Activated gamma-delta T cell treated with anti-CD3 and anti-CD28 coated beads, Interleukin-2, amount 50 U/mL, for 16 hours (primary cell): ENCODE results near the gene MMP15.
"Not testable (repeated sequence)": the region's sequence is repeated elsewhere in the genome, so short reads cannot be mapped to it uniquely, and the experiment has no call there.

ENCODE experiments used
- DNase-seq: peaks from one replicate; pipeline ENCODE4 v3.0.0-alpha.2; 2020; ENCODE audit warnings: low read depth

The MMP15 gene

GRCh38 chr16:58049232-58050185 lies 24.0 kb downstream of the MMP15 start:
- no peak for DNase-seq

- no peak for DNase-seq
These were observed 25.7 kb downstream of the MMP15 start for GRCh38 chr16:58051296-58051695.

DNA sequence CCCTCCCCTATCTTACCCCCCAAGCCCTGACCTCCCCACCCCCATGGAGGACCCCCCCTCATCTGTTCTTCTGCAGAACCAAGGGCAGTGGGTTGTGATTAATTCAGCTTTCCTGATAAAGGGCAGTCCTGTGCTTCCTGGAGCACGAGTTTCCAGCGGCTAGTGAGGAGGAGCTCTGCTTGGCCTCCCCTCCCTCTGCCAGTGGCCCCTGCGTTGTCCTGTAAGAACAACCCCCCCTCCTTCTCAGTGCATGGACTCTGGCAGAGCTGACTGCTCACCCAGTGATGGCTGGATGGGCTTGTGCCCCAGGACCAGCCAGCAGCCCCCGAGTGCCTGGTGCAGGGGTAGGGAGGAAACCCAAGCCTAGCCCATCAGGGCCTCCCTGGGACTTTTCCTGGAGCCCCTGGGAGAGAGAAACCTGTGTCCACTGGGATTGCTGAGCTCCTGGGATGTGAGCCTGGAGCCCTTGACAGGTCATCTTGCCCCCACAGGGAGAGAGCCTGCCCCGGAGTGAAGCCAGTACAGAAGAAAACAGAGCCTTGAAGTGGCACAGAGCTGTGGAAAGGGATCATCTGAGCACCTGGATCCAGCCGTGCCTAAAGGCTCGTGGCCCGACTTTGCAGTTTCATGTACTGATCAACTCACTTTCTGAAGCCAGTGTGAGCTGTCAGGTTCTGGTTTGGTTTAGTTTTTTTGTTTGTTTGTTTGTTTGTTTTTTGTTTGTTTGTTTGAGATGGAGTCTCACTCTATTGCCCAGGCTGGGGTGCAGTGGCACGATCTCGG lies 26.5 kb downstream of the MMP15 start:
- DNase-seq = no peak

DNA sequence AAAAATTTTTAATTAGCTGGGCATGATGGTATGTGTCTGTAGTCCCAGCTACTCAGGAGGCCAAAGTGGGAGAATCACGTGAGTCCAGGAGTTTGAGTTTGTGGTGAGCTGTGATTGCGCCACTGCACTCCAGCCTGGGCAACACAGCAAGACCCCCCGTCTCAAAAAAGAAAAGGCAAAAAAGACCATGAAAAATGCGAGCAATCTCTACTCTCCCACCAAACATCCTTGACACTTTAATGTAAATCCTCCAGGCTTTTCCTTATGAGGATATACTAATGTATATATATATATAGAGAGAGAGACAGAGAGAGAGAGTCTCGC lies 28.1 kb downstream of the MMP15 start:
- DNase-seq = no peak

DNA sequence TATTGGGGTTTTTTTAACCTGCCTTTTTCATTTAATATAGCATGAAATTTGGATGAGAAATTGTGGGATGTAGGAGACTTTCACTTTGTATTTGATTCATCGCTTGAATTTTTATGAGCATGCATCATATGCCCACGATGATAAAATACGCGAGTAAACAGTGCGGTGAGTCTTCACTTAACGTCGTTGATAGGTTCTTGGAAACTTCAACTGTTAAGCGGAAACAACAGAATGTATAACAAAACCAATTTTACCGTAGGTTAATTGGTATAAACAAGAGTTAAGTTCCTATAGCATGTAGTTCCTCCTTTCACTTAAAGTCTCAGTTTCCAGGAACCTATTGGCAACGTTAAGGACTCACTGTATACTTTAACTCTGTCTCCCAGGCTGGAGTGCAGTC lies 28.7 kb downstream of the MMP15 start:
- no peak for DNase-seq

DNA sequence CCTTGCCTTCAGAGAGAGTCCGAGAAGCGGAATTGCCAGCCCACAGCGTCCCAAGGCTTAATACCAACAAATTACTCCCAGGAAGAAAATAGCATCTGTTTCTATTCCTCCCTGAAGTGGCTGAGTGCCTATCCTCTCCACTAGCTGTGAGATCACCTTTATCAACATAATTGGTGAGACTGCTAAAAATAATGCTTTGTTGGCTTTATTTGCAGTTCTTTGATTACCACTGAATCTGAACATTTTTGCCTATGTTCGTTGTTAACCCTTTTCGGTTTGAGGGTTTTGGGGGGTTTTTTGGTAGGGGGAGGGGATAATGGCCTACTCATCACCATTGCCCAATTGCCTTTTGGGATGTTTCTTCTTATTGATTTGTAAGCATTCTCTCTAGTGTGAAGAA lies 31.0 kb downstream of the MMP15 start:
- no peak for DNase-seq

DNA sequence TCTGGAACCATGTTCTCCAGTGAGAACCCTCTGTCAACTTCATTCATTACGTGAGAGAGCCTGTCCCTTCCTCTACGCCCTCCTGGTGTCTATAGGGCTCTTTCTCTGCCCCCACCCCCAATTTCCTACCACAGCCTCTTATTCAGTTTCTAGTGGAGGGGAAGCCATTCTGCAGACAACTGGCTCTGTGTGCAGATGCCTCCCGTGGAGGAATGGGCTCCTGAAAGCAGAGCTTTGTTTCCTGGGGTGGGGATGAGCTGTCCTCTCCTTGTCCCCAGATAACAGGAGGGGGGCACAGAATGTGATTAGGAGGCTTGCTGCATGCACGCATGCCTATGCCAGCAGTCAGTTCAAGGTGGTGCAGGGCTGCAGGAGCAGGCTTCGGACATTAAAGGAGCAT lies 31.6 kb downstream of the MMP15 start:
- no peak for DNase-seq

DNA sequence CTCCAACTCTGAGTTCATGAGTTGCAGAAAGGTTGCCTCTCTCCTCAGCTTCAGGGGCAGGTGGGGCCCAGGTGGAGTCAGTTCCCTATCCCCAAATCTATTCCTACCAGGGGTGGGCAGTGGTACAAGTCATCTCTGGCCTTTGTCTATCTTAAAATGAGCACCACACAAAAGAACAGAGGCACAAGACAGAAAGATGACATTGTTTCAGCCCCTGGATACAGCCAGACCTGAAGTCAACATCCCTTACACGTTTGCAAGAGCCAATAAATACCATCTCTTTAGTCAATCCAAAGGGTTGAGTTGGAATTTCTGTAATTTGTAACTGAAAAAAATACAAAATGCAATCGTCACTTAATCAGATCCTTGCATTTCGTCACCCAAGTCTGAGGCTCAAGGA lies 32.2 kb downstream of the MMP15 start:
- no peak for DNase-seq

DNA sequence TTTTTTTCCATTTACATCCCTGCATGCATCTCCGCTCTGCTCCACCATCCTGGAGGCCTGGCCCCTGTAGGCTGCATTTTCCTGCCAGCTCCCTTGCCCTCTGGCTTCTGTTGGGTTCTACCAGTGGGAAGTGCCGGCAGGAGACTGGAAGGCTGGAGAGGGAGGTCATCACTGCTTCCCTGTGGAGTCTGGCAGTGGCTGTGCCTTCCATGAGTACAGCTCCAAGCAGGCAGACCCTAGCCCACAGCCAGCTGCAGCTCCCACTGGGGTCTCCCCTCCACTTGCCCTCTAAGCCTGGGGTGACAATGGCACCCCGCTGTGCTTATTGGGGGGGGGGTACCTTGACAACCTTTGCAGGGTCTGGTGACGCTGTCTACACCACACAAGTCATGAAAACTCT lies 37.3 kb downstream of the MMP15 start:
- no peak for DNase-seq

- no peak for DNase-seq
These were observed 38.0 kb downstream of the MMP15 start for GRCh38 chr16:58063377-58064076.

GRCh38 chr16:58070585-58070984 lies 45.0 kb downstream of the MMP15 start:
- no peak for DNase-seq

DNA sequence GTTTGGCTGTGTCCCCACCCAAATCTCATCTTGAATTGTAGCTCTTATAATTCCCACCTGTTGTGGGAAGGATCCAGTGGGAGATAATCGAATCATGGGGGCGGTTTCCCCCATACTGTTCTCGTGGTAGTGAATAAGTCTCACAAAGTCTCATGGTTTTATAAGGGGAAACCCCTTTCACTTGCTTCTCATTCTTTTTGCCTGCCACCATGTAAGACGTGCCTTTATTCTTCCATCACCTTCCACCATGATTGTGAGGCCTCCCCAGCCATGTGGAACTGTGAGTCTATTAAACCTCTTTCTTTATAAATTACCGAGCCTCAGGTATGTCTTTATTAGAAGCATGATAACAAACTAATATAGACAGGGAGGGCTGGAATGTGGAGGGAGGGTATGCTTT lies 46.6 kb downstream of the MMP15 start:
- not testable (repeated sequence) for DNase-seq

DNA sequence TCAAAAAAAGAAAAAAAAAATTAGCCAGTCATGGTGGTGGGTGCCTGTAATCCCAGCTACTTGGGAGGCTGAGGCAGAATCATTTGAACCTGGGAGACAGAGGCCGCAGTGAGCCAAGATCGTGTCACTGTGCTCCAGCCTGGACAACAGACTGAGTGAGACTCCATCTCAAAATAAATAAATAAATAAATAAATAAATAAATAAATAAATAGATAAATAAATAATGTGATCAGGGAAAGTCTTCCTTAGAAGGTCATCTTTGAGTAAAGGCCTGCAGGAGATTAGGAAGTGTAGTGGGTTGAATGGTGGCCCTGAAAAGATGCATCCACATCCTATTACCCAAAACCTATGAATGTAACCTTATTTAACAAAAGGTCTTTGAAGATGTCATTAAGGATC lies 47.5 kb downstream of the MMP15 start:
- DNase-seq = not testable (repeated sequence)

- DNase-seq = no peak
These were observed 49.1 kb downstream of the MMP15 start for GRCh38 chr16:58074657-58075056.

DNA sequence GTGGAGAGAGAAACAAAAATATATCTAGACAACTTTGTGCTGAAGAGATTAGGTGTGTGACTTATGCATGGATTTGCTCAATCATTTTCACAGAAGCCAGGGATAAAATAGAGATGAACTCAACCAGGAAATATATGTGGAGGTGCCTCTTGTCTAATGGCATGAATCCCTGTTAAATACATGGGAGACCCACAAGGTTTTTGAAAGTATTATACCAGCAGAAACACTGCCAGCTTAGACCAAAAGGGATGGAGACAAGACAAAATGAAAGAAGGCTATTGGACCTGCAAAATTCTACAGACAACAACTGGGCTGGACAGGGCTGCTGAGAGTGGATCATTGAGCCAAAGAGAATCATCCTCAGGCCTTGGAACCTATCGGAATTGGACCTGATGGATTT lies 51.0 kb downstream of the MMP15 start:
- no peak for DNase-seq

DNA sequence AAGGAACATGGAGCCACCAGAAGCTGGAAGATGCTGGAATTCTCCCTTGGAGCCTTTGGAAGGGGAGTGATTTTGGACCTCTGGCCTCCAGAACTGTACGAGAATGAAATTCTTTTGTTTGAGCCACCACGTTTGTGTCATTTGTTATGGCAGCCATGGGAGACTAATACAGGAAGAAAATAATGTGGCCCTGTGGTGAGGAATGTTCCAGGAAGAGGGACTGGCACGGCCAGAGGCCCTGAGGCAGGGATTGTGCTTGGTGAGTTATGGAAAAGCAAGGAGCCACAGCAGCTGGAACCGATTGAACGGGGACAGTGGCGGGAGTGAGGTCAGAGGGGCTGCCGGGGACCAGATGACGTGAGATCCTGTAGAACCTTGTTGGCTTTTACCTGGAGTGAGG lies 52.2 kb downstream of the MMP15 start:
- no peak for DNase-seq

DNA sequence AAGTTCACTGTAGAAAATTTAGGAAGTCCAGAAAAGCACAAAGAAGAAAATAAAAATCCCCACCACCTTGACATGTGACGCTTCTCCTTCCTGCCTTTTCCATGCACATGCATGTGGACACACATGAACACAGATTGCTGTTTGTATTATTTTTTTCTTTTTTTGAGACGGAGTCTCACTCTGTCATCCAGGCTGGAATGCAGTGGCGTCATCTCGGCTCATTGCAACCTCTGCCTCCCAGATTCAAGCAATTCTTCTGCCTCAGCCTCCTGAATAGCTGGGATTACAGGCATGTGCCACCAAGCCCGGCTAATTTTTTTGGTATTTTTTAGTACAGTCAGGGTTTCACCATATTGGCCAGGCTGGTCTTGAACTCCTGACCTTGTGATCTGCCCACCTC lies 55.1 kb downstream of the MMP15 start:
- DNase-seq = not testable (repeated sequence)

- DNase-seq = no peak
These were observed 56.8 kb downstream of the MMP15 start for GRCh38 chr16:58082381-58082780.

- DNase-seq = no peak
These were observed 59.1 kb downstream of the MMP15 start for GRCh38 chr16:58084635-58085034.

GRCh38 chr16:58085171-58085570 lies 59.6 kb downstream of the MMP15 start:
- DNase-seq = no peak

DNA sequence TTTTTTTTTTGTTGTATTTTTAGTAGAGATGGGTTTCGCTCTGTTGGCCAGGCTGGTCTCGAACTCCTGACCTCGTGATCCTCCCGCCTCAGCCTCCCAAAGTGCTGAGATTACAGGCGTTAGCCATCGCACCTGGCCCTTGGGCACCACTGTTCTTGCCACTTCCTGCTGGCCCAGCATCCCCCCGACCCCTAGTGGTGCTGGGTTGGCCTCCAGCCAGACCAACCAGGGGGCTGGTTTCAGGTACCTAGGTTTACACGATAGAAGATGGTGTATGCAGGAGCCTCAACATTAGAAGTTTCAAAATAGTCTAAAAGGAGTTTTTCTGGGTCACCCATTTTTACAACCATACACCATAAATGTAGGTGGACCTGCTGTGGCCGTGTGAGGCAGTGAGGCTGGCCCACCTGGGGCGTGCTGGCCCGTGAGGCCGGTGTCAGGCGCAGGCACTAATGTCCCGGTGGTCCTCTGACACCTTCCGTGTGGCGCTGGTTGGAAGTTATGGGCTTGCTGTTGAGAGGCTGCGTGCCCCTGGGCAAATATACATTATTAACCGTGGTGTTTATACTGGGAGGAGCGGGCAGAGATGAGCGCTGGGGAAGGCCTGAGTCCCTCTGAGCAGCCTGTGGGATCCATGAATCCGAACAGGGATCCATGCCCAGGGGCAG lies 60.2 kb downstream of the MMP15 start:
- no peak for DNase-seq
